Gastroesophageal sphincter (tissue), 3 donors: Measurements from ENCODE around the gene ALG13.

Experiments
- EP300 ChIP-seq: sonication (generic); formaldehyde crosslinking; IDR thresholded peaks from one replicate; pipeline ENCODE4 v1.6.1; 2017; ENCODE audit warnings: antibody characterized with exemption, mild to moderate bottlenecking
- POLR2A ChIP-seq, 2 donors: fragments of 450-650 bp; IDR thresholded peaks; one replicate each; pipeline ENCODE4 v1.6.1; 2017; ENCODE audit warnings: antibody characterized with exemption in 2 of 2, mild to moderate bottlenecking in 2 of 2, moderate library complexity in 1 of 2
- POLR2AphosphoS5 ChIP-seq: sonication (generic); formaldehyde crosslinking; IDR thresholded peaks from one replicate; pipeline ENCODE4 v1.6.1; 2017; ENCODE audit warnings: antibody characterized with exemption
- TF ChIP-seq, protein P1 (sequence below), 4 experiments: fragments of 200-600 bp in 2 of 4; fragments of 450-650 bp in 2 of 4; sonication (generic) in 1 of 4; IDR thresholded peaks; one replicate each; pipeline ENCODE4 v1.5.1; 2017 to 2019; ENCODE audit warnings: antibody characterized with exemption in 4 of 4, mild to moderate bottlenecking in 2 of 4, moderate library complexity in 2 of 4

DNA sequence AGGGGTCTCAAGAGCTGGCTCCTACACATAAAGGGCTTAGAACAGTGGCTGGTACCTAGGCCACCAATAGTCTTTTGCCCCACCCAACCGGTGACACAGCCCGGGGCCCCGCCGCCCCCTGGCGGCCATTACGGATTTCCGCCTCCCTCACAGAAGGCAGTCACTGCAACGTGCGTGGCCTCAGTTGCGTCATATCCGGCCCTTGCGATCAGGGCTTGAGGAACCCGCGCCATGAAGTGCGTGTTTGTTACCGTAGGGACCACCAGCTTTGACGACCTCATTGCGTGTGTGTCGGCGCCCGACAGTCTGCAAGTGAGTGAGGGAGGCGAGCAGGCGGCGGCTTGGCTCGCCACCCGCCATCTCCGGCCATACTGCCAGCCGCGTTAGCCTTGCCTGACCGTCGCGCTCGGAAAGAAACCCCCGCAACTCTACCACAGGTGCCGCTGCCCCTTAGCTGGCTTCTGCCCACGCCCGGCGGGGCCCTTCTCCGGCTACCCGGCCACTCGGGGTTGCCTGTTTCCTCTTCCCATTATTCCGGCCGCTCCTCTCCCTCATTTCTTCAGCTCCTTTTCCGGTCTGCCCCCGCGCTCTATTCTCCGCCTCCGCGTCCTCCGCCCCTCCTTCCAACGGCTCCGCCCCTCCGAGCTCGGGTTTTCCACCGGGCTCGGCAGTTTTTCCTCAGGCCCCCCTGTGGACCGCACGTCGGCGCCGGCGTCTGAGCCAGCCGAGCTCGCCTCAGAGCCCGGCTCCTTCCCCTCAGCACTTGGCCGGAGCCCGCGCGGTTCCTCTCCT lies at the start of gene ALG13:
- TF ChIP-seq, protein P1, sequence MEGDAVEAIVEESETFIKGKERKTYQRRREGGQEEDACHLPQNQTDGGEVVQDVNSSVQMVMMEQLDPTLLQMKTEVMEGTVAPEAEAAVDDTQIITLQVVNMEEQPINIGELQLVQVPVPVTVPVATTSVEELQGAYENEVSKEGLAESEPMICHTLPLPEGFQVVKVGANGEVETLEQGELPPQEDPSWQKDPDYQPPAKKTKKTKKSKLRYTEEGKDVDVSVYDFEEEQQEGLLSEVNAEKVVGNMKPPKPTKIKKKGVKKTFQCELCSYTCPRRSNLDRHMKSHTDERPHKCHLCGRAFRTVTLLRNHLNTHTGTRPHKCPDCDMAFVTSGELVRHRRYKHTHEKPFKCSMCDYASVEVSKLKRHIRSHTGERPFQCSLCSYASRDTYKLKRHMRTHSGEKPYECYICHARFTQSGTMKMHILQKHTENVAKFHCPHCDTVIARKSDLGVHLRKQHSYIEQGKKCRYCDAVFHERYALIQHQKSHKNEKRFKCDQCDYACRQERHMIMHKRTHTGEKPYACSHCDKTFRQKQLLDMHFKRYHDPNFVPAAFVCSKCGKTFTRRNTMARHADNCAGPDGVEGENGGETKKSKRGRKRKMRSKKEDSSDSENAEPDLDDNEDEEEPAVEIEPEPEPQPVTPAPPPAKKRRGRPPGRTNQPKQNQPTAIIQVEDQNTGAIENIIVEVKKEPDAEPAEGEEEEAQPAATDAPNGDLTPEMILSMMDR (IDR thresholded peaks at IDR 0.05), result peak; percentile 61 to 84 (median 69)
- TF ChIP-seq POLR2A (IDR thresholded peaks at IDR 0.05), result peak; percentile 63 to 77
- peak; percentile 82 for TF ChIP-seq POLR2AphosphoS5
- TF ChIP-seq EP300, result no peak
